ENCODE measurements around the gene VASN. TPM values are rescaled to one million over a fixed set of nuclear protein-coding genes. Genes with fewer than 3 reads are reported as not detected.

VASN gene
- total and polyA plus RNA-seq, 9 of the 15 experiments (the other 6 are each of a cell fraction or from before 2014, with no cell fraction given) = 0.01 to 2.5 (median 0.41) TPM; not detected in 1

GRCh38 chr16:4370570-4371356, 885 bp upstream of the VASN start (continued):
- TF ChIP-seq ZBTB40 (IDR thresholded peaks at IDR 0.05) = no peak
- TF ChIP-seq ZBTB40 (CRISPR knock-in tag; IDR thresholded peaks at IDR 0.05) = no peak
- no peak for TF ChIP-seq ZFP36 (IDR thresholded peaks at IDR 0.05; ENCODE audit: low read depth, low read length, partially characterized antibody)
- no peak for TF ChIP-seq BRD9 (IDR thresholded peaks at IDR 0.05; ENCODE audit: low read depth, partially characterized antibody)
- TF ChIP-seq CREB3 (tag; conservative IDR thresholded peaks at IDR 0.05; ENCODE audit: low read depth) = no peak
- no peak for TF ChIP-seq ZNF124 (CRISPR knock-in tag; IDR thresholded peaks at IDR 0.05)
- TF ChIP-seq RCOR1 (IDR thresholded peaks at IDR 0.05; ENCODE audit: borderline replicate concordance in 1 of 2, low read depth in 2 of 2, low read length in 2 of 2) = no peak; a peak in 1 of 4 replicates
- no peak for TF ChIP-seq THRB (CRISPR knock-in tag; conservative IDR thresholded peaks at IDR 0.05)
- TF ChIP-seq PHF8 (IDR thresholded peaks at IDR 0.05; ENCODE audit: borderline replicate concordance, low read length) = no peak
- TF ChIP-seq NFIX (CRISPR knock-in tag; IDR thresholded peaks at IDR 0.05; ENCODE audit: low read depth) = no peak
- no peak for TF ChIP-seq SMARCC2 (IDR thresholded peaks at IDR 0.05; ENCODE audit: low read depth)
- no peak for TF ChIP-seq GATA2 (CRISPR knock-in tag; IDR thresholded peaks at IDR 0.05)
- TF ChIP-seq GTF2B (IDR thresholded peaks at IDR 0.05; ENCODE audit: extremely low read depth, insufficient read length) = no peak
- TF ChIP-seq ZNF175 (CRISPR knock-in tag; IDR thresholded peaks at IDR 0.05; ENCODE audit: low read depth) = 0 out of 2 replicates have a peak, but pooled peaks have one; percentile 71
- no peak for TF ChIP-seq IFI16 (CRISPR knock-in tag; IDR thresholded peaks at IDR 0.05)

Data from K562 (cell line).